ENCODE results near the gene RNLS.
A peak's percentile ranks its signal among the peaks of the same experiment; 100 is the strongest.

Gene RNLS

DNA sequence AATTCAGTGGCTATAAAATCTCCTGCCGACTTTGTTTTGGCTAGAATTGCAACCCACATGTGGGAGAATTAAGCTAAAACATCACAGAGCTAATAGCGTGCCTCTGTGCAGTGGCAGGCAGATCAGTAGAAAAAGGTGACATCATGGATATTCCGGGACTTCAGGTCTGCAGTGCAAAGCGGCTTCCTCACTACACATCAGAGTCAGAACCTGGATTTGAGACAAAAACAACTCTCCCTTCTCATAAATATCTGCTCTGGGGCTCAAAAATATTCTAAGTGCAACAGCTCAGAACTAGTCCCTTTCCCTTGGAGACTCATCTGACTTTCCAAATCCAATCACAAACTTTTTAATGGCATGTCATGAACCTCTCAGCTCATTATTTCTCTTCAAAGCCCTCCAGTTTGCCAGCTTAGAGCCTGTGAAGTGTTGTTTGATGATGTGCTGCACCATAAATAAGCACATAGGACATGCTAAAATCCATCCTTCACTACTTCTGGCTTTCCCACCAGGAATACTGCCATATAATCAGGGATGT is 337.1 kb downstream of the RNLS start:
- DNase-seq, result no peak

DNA sequence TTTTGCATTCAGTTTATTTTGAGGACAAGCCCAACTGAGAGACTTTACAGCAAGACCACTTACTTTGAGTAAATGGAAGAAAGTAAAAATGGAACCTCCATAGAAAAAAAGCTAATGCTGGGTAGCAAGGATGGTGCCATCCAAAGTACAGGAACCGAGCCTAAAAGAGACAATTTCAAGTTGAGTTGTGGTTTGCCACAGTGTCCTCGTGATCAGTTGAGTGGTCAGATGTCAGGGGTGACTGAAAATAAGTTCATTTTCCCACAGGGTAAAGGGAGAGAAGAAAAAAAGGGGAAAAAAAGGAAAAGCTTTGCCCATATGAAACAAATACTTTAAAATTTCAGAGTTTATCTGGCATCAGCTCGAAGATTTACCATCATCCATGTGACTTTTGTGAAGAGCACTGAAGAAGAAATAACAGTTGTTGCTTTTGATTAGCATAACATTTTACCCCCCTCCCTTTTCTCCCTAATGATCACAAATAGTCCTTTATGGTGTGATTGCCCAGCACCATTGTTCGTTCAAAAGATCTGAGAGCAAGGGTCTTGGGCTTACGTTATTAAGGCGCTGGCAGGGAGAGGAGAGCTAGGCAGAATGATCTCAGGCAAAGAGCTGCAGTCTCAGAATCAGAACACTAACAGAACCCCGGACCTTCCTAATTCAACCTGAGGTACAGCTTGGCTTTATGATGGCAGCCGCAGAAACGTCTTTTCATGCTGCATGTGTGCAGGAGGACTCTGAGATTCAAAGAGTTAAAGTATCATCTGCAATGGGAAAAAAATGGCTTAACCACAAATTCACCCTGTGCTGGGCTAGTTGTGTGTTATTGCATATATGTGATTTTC is 338.1 kb downstream of the RNLS start:
- peak in 1 of 3 donors; percentile 29 for DNase-seq

DNA sequence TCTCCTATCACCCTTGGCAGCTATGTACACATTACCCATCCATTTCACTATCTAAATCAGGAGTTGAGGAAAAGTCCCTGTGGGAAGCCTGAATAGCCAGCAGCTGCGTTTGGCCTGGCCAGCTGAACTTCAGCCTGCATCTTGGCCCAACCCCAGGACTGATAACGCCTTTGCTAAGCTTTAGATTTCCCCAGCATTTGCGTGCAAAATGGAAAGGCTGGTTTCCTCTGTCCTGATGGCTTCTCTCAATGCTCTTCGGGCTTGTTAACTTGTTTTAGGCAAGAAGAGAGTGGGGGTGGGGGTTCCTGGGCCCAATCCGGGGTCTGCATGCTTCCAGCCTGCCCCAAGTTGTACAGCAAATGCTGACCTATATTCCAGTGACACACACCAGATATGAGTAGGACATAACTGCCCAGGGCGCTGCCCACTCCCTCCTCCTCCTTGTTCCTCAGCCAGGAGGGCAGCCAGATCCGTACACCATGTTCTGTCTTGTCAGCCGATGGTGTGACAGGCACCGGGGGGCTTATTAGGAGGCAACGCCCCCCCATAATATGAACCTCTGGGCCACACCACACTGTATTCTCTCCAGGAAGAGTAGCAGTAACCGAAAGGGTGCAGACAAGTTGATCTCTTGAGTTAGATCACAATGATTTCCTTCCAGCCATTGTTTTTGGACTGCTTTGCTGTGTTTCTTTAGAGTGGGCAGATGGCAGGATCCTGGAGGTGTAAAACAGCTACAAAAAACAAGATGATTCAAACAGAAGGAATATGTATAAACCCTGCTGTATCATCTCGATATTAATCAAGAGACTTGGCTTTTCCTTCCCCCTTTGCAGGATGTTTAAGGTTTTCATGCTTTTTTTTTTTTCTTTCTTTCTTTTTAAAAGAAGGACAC is 339.0 kb downstream of the RNLS start:
- DNase-seq, result no peak

DNA sequence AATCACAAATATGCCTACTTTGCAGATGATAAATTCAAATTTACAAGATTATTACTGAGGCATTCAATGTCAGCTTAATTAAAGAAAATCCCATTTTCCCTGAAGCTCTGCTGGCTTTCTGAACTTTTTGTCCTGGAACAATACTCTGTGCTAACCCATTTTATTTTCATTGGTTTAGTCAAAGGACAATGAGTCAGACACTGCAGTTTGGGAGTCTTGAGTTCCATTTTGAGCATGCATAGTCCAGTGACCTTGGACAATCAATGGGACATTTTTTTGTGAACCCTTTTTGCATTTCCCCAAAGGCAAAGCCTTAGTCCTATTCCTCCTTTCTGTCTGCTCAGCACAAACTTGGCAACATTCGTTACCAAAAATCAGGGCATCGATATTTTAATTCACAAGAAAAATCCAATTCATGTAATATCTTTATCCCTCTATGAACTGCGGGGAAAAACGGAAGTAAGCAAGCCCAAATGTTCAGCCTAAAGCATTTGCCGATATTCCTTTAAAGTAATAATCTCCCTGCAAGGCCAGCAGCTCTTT is 339.8 kb downstream of the RNLS start:
- no peak for DNase-seq

DNA sequence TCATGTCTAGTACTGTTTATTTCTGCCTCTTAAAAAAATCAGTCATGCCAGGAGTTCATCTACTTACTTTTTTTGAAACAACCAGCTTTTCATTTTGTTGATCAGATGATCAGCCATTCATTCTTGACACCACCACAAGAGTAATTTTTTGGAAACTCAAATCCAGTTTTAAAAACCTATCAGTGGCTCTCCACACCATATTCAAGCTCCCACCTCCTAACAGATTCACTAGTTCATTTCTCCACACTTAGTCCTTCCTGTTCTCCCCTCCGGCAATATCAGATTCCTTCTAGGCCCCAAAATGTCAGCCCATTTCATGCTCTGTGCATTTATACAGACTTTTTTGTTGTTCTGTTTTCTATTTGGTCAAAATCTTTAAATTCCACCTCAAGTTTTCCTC is 341.6 kb downstream of the RNLS start:
- DNase-seq, result no peak

DNA sequence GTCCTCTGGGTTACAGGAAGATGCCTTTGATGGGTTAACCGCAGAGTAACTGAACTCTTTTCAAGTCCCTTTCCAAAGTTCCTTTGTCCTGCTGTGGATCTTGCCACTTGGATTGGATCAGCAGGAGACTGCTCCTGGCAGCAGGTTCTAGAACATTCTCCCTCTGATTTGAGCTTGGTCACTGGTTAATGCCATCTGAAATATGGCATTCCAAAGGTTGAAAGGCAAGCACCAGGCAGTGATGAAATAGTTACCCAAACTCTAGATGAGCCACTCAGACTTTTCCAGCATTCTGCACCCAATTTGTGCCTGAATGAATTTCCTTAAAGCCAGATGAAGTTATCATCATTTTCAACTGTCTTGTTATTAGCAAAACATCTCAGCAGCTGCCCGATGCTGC is 343.9 kb downstream of the RNLS start:
- DNase-seq, result no peak

DNA sequence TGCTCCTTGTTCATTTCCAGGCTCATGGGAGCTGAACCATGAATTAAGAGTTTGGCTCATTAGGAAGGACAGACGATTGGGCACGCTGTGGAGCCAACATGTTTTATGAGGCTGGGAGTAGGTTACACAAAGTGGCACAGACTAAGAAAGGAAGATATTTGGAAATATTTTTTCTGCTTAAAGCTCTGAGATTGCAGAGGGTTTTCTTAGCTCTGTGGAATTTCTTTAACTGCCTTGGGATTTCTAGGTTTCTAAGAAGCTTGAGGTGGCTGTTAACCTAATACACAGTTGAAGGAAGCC is 344.6 kb downstream of the RNLS start:
- no peak for DNase-seq

DNA sequence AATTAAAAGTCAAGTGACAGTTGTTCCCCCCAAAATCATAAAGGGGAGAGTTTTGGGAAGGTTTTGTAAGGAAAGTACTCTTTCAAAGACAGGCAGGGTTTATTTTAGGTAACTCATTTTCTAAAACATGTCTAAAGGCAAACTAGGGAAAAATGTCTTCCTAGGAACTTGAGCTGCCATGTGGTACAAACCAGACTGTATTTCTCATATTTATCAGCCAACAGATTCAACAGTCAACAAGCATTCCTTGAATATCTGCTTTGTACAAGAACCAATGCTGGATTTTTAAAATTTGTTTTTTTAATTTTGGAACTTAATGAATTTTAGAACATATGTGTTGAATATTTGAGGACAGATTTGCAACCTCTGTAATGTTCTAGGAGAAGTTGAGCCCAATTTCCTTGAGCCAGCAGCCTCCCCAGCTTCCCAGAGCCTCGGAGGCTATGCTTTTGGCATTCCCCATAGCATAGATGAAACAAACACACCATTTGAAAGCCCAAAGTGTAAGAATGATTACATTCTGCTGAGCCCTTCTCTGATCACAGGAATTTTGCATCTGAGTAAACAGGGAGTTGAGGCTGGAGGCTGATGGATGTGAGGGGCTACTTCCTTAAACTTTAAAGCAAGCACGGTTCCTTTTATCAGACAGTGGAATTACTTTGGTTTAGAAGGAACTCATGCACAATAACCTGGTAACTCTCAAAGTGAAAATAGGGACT is 345.1 kb downstream of the RNLS start:
- peak in 1 of 3 donors; percentile 19 for DNase-seq

DNA sequence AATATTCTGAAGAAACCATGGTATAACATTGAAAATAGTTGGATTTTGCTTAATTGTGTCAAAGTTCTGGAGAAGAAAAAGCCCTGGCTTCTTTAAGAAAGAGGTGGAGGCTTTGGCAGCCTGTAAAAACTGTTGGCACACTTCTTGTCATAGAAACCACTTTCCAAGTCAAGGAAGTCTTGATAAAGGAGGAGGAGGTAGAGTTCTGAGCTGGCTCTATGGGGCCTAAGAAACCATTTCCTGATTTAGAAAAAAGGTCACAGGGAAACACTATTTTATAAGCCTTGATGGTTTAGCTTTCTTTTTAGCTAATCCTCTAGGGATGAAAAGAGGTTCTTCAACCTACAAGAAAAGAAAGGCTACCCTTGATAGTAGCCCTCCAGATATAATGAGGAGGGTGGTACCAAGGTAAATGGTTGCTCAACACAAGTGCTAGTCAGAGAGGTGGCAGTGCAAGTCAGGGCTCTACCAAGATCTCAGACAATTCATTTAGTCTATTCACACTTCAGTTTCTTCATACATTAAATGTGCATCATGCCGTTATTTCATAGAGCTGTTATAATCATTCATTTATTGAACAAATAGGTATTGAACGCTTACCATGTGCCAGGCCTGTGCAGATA is 346.9 kb downstream of the RNLS start:
- DNase-seq, result no peak

DNA sequence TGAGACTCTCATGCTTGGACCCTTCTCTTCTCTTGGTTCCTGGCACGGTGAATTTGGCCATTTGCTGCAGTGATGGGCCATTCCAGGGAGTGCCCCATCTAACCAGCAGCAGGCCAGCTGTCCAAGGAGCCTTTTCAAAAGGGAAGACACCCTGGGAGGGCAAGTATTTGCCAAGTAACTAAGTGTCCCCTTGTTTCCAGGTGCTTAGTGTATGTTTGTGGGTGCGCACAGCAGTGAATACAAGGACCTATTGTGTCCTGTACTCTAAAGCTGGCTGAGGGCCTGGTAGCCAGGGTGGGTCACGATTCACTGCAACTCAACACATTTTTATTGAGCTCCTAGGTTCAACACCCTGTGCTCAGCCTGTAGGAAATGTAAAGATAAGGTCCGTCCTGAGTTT is 348.8 kb downstream of the RNLS start:
- no peak for DNase-seq

DNA sequence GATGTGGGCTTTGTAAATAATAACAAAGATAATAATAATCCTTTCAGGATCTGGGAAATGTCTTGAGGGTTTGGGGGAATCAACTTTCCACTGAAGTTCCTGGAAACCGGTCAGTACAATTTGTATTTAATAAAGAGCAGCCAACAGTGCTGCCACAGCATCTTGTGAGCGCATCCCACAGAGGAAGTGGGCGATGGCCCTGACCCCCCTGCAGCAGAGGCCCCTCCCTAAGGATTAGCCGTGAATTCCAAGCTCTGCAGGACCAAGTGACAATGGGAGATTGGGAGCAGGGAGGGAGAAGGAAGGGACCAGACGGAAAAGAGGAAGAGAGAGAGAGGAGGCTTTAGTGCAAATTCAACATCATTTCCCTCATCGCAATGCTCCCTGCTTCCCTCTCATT is 349.2 kb downstream of the RNLS start:
- no peak for DNase-seq

DNA sequence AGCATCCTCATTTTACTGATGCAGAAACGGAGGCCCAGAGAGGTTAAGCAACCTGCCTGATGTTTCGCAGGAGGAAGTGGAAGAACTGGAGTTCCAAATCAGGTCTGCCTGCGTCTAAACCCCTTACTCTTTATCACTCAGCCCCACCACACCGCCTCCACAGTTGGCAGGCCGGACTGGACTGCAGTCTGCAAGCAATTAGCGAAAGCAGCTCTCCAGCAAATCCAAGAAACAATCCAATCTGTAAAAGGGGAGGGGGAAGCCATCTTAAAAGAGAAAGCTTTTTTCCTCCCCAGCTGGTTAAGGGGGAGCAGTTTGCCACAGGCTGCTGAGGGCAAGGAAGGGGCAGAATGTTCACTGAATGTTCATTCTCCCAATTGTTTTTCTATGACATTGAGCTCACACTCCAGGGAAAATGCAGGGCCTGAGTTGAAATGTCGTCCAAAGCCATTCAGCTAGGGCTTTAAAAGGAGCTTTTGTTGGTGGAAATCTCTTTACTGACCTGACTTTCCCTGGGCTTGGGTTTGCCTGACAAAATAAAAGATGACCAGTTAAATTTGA is 350.1 kb downstream of the RNLS start:
- DNase-seq, result no peak

DNA sequence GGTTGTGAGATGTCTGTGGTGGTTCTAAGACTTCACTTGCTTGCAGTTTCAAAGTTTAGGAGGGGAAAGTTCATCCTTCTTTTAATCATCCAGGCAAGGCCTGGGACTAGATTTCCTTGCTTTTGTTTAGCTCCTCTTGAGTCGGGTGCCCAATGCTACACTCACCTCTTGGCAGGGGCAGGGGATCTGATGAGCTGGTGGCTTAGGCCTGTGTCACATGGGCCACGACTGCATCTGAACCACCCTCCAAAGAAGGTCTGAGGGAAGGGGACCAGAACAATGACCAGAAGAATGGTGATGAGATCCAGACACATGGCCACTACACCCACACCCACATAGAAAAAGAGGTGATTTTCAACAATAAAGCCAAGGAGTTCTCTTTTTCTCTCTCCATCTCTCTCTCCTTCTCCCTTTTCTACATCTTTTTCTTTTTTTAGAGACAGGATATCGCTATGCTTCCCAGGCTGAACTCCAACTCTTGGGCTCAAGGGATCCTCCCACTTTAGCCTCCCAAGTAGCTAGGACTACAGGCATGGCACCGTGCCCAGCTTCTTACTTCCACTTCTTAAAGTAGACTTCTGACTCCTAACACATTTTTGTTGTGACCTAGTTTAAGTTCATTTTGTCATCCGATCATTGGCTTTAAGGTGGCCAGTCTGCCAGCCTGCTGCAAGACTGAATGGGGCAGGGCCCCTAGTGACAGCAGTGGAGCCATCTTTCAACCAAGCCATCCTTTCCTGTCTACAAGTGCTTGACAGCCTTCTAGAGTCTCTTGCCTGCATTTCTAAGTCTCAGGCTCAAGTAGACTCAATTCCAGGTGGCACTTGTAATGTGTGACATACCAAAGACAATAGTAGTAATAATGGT is 350.9 kb downstream of the RNLS start:
- peak; percentile 34 to 61 (median 45) for DNase-seq

DNA sequence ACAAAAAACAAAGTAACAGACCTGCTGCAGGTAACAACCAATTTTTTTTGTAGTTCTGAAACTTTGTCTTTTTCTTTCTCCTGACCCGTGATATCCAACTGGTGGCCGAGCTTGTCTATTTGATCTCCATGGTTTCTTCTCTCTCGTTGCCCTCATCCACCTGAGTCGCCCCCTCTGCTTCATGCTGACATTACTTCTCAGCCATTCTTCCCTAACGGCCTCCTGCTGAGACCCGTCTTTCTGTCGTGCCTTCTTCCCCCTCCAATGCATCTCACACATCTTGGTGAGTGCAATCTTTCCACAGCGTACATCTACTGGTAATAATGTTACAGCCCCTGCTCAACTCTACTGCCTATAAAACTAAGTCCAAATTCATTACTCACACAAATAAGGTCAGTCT is 352.9 kb downstream of the RNLS start:
- no peak for DNase-seq

DNA sequence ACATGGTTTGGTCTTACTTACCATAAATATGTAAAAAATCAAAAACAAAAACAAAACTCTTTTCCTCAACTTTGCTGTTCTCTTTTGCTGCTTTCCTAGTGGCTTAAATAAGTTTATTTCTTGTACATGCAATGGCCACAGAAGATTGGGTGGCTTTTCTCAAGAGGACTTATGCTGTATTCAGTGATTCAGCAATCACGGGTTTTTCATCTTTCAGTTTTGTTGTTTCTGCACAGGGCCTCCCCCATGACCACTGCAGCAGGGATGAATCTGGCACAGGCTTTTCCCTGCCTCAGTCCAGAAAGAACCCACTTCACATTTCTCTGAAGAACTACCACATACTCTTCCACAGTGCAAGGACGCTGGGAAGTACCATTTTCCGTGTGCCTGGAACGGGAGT is 355.0 kb downstream of the RNLS start:
- DNase-seq, result peak; percentile 61 to 81 (median 62)

DNA sequence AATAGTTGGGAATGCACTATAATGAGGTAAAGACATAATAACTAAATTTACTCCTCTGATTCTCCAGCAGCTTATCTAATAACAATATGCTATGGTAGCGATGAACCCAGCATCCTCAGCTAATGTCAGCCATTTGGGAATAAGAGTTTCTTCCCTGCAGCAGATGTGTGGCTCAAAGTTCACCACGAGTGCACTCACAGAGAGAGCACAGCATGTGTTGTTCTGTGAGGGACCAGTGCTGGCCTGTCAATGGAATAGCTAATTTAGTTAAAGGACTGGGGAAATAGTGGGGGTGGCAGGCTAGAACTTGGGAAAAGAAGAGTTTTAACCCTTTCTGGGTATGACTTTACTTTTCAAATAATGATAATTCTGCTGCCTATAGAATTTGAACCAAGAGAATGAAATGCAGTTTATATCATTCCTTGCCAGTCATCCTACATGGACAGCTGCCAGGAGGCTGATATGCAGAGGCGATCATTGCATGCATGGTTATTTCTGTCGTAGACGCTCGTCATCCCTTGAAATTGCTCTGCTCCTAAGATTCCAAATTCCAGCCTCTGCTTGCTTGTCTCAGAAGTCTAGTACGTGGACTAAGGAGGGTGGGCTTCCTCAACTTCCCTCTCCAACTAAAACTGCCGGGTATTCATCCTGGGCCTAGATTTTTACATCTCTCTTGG is 355.6 kb downstream of the RNLS start:
- peak; percentile 22 to 46 (median 37) for DNase-seq

DNA sequence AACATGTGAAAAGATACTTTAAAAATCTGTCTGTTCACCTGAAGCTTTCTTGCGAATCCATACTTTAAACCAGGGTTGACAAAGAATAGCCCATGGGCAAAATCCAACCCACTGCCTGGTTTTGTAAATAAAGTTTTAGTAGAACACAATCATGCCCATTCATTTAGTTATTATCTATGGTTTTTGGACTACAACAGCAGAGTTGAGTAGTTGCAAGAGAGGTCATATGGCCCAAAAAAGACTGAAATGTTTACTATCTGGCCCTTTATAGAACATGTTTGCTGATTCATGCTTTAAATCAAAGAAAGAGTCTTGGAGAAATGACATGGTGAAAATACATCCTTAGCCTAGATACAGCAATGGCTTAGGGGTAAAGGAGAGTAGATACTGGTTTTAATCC is 356.2 kb downstream of the RNLS start:
- no peak for DNase-seq

DNA sequence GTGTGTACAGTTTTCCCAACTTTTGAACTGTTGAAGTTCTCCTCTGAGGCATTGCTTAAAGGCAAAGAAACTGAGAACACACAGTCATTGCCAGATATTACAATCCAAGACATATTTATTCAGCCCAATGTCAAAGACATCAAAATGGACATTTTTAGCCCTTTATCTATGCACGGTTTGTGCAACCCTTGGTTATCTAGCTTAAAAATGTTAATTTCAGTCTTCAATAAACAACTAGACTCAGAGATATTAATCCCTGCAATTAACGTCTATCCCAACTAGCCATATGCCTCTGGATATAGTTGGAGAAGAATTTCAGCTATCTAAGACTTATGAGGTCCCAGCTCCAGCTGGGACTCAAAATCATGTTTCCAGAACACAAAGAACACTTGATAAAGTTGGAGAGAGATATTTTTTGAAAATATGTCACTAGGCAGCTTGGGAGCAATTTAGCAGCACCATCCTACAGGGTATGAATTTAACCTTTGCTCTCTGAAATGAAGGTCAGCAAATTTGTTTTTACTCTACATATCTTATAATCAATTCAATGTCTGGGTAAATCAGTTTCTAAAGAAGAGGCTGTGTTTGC is 357.0 kb downstream of the RNLS start:
- DNase-seq, result no peak
